ENCODE data around the gene CATSPERB.
"Not testable (repeated sequence)": the region's sequence is repeated elsewhere in the genome, so short reads cannot be mapped to it uniquely, and the experiment has no call there.

GRCh38 chr14:91534059-91534458 lies 197.8 kb downstream of the CATSPERB start:
- not testable (repeated sequence) for TF ChIP-seq CTCF, POLR2A (IDR thresholded peaks at IDR 0.05)
